Measurements from ENCODE around the gene HLA-DOA. TPM values are rescaled to one million over a fixed set of nuclear protein-coding genes. Genes with fewer than 3 reads are reported as not detected.

Gene HLA-DOA
- polyA plus RNA-seq, 1 donor (not counting 4 experiments of a cell fraction or from before 2014, with no cell fraction given), result not detected

DNA sequence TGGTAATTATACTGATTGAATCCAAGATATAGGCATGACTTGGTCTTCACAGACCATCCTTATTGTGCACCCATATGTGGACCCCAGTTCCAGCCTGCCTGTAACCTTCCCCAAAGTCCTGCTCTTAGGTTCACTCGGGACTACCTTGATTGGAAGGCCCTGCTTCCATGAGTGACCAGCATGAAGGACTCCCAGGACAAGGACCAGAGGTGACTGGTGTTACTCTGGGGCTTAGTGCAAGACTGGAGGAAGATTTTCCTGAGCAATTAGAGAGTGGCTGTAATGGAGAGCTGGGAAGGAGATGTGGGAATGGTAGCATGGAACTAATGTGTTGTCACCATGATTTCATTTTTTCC is 25.9 kb downstream of the HLA-DOA start:
- H4K20me1 ChIP-seq (ENCODE audit: control insufficient read depth, extremely low read depth, insufficient read depth, low read length), result peaks cover 29% of the 10 kb centered on the region
- no peak overlapping the region for H3K27ac ChIP-seq (ENCODE audit: control insufficient read depth, insufficient read depth, low read length)
- no peaks in the 10 kb centered on the region for H3K9me1 ChIP-seq (ENCODE audit: control insufficient read depth, extremely low read depth, insufficient read depth, low read length)
- no peaks in the 10 kb centered on the region for H3K9me3 ChIP-seq (ENCODE audit: control insufficient read depth, low read depth, low read length)
- no peak overlapping the region for H3K4me3 ChIP-seq (ENCODE audit: control insufficient read depth in 2 of 3, extremely low read depth in 1 of 3, insufficient read depth in 2 of 3, low read depth in 1 of 3, low read length in 3 of 3)
- peaks cover 19 to 27% of the 10 kb centered on the region in 2 experiments for H3K36me3 ChIP-seq (ENCODE audit: control insufficient read depth in 2 of 2, extremely low read depth in 1 of 2, insufficient read depth in 2 of 2, low read length in 2 of 2)
- DNase-seq (ENCODE audit: low read depth, low spot score), result no peak
- no peak overlapping the region for H3K9ac ChIP-seq (ENCODE audit: control insufficient read depth, extremely low read depth, insufficient read depth, low read length)
- dilution Hi-C loops (cut with MboI; ENCODE audit: extremely low pct_ligation_motif_present, low sequenced_read_pairs), result no loop called here
- H3K4me1 ChIP-seq (ENCODE audit: control insufficient read depth, extremely low read depth, insufficient read depth, low read length), result no peaks in the 10 kb centered on the region
- H3K79me2 ChIP-seq (ENCODE audit: control insufficient read depth, insufficient read depth, low read length), result peaks cover 7% of the 10 kb centered on the region
- H3K27me3 ChIP-seq (ENCODE audit: control insufficient read depth, extremely low read depth, insufficient read depth, low read length), result no peaks in the 10 kb centered on the region
- no peak for FAIRE-seq
- H2AFZ ChIP-seq (ENCODE audit: control insufficient read depth, low read length), result no peak overlapping the region
- no peak overlapping the region for H3K4me2 ChIP-seq (ENCODE audit: control insufficient read depth, extremely low read depth, insufficient read depth, low read depth, low read length)
- TF ChIP-seq, protein P1, sequence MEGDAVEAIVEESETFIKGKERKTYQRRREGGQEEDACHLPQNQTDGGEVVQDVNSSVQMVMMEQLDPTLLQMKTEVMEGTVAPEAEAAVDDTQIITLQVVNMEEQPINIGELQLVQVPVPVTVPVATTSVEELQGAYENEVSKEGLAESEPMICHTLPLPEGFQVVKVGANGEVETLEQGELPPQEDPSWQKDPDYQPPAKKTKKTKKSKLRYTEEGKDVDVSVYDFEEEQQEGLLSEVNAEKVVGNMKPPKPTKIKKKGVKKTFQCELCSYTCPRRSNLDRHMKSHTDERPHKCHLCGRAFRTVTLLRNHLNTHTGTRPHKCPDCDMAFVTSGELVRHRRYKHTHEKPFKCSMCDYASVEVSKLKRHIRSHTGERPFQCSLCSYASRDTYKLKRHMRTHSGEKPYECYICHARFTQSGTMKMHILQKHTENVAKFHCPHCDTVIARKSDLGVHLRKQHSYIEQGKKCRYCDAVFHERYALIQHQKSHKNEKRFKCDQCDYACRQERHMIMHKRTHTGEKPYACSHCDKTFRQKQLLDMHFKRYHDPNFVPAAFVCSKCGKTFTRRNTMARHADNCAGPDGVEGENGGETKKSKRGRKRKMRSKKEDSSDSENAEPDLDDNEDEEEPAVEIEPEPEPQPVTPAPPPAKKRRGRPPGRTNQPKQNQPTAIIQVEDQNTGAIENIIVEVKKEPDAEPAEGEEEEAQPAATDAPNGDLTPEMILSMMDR (optimal IDR thresholded peaks at IDR 0.05 in 1 of 3, IDR thresholded peaks at IDR 0.05 in 1 of 3, conservative IDR thresholded peaks at IDR 0.05 in 1 of 3; ENCODE audit: extremely low read depth in 1 of 3, insufficient read depth in 2 of 3, low read length in 3 of 3), result no peak
- TF ChIP-seq EZH2 (IDR thresholded peaks at IDR 0.05; ENCODE audit: low read length), result no peak

DNA sequence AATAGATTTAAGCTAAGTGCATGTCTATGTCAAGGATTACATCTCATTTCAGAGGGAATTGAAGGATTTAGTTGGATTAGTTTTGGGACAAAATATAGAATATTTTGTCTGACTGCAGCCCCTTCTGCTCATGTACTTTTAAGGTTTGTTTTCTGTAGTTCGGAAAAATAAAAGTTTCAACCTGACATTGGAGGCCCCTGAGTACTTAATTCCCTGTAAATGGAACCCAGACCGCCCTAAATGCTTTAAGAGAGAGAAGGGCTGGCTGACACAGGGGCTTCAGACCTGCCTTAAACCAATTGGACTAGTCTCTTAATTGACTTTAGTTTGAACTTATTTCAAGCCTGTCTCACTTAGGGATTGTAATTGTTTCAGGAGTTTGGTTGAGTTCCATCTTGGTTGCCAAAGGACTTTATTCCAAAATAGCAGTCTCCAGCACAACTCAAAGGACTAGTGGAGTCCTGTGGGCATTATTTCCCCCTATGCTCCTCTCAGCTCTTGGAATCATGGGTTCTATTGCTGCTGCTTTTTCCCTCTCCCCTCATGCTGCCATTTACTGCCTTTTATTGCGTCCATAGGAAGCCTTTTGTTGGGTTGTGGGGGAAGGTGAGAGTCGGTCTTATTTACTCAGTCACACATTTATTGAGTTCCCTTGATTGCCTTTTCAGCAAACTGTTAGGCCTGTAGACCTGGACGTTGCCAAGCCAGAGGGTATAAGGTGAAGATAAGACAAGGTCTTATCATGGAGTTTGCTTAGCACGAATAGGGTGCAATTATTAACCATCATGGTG is 26.5 kb downstream of the HLA-DOA start:
- DNase-seq (ENCODE audit: low read depth, low spot score) (no peak), FAIRE-seq (no peak)
- dilution Hi-C loops (cut with MboI; ENCODE audit: extremely low pct_ligation_motif_present, low sequenced_read_pairs), result no loop called here
- H3K9me1 ChIP-seq (ENCODE audit: control insufficient read depth, extremely low read depth, insufficient read depth, low read length), result no peaks in the 10 kb centered on the region
- no peak overlapping the region for H3K27ac ChIP-seq (ENCODE audit: control insufficient read depth, insufficient read depth, low read length)
- H3K4me3 ChIP-seq (ENCODE audit: control insufficient read depth in 2 of 3, extremely low read depth in 1 of 3, insufficient read depth in 2 of 3, low read depth in 1 of 3, low read length in 3 of 3), result no peak overlapping the region
- no peak overlapping the region for H3K4me2 ChIP-seq (ENCODE audit: control insufficient read depth, extremely low read depth, insufficient read depth, low read depth, low read length)
- no peaks in the 10 kb centered on the region for H3K27me3 ChIP-seq (ENCODE audit: control insufficient read depth, extremely low read depth, insufficient read depth, low read length)
- no peak overlapping the region for H2AFZ ChIP-seq (ENCODE audit: control insufficient read depth, low read length)
- no peaks in the 10 kb centered on the region for H3K9me3 ChIP-seq (ENCODE audit: control insufficient read depth, low read depth, low read length)
- peaks cover 34% of the 10 kb centered on the region for H4K20me1 ChIP-seq (ENCODE audit: control insufficient read depth, extremely low read depth, insufficient read depth, low read length)
- H3K79me2 ChIP-seq (ENCODE audit: control insufficient read depth, insufficient read depth, low read length), result peaks cover 13% of the 10 kb centered on the region
- peaks cover 24 to 33% of the 10 kb centered on the region in 2 experiments for H3K36me3 ChIP-seq (ENCODE audit: control insufficient read depth in 2 of 2, extremely low read depth in 1 of 2, insufficient read depth in 2 of 2, low read length in 2 of 2)
- H3K9ac ChIP-seq (ENCODE audit: control insufficient read depth, extremely low read depth, insufficient read depth, low read length), result no peak overlapping the region
- no peaks in the 10 kb centered on the region for H3K4me1 ChIP-seq (ENCODE audit: control insufficient read depth, extremely low read depth, insufficient read depth, low read length)
- TF ChIP-seq EZH2 (IDR thresholded peaks at IDR 0.05; ENCODE audit: low read length), result no peak
- TF ChIP-seq, protein P1 (optimal IDR thresholded peaks at IDR 0.05 in 1 of 3, IDR thresholded peaks at IDR 0.05 in 1 of 3, conservative IDR thresholded peaks at IDR 0.05 in 1 of 3; ENCODE audit: extremely low read depth in 1 of 3, insufficient read depth in 2 of 3, low read length in 3 of 3), result no peak

Data from keratinocyte (primary cell).